Measurements from ENCODE around the gene PHF1.

Gene PHF1

DNA sequence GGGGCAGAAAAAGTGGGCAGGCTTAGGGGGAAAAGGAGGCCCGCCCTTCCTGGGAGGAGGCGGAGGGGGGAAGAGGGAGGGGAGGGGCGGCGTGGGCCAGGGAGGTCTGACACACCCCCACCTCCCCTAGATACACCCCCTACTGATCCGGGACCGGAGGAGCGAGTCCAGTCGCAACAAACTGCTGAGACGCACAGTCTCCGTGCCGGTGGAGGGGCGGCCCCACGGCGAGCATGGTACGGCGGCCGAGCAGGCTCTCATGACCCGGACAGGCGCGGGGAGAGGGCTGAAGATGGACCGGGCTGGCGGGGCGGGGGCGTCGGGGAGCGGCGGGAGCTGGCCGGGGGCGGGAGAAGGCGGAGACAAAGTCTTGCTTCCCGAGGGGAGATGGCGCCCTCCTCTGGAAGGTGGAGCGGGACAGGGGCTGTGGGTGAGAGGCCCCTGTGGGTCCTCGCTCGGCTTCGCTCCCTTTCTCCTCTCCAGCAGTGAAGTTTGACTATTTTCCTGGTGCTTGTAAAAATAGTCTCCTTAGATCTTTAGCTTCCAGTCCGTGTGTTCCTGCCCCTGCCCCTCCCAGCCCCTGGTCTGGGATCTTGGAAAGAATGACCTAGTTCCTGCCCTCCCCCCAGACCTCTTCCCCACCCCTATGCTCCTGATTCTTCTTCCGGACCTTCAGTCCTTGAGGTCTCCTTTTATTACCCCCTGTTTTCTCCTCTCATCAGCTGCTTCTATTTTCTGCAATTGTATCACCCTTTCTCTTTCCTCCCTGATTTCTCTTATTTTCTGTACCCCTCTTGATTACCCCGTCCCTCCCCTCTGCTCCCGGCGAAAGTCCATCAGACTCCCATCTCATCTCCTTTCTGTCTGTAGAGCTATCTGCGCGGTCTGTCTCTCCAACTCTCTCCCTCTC lies 15.1 kb downstream of the PHF1 start:
- H3K27ac ChIP-seq, result peak overlapping the region; percentile 85
- no peak for TF ChIP-seq ZFX (IDR thresholded peaks at IDR 0.05)
- TF ChIP-seq, protein P1, sequence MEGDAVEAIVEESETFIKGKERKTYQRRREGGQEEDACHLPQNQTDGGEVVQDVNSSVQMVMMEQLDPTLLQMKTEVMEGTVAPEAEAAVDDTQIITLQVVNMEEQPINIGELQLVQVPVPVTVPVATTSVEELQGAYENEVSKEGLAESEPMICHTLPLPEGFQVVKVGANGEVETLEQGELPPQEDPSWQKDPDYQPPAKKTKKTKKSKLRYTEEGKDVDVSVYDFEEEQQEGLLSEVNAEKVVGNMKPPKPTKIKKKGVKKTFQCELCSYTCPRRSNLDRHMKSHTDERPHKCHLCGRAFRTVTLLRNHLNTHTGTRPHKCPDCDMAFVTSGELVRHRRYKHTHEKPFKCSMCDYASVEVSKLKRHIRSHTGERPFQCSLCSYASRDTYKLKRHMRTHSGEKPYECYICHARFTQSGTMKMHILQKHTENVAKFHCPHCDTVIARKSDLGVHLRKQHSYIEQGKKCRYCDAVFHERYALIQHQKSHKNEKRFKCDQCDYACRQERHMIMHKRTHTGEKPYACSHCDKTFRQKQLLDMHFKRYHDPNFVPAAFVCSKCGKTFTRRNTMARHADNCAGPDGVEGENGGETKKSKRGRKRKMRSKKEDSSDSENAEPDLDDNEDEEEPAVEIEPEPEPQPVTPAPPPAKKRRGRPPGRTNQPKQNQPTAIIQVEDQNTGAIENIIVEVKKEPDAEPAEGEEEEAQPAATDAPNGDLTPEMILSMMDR (conservative IDR thresholded peaks at IDR 0.05), result peak; percentile 68

DNA sequence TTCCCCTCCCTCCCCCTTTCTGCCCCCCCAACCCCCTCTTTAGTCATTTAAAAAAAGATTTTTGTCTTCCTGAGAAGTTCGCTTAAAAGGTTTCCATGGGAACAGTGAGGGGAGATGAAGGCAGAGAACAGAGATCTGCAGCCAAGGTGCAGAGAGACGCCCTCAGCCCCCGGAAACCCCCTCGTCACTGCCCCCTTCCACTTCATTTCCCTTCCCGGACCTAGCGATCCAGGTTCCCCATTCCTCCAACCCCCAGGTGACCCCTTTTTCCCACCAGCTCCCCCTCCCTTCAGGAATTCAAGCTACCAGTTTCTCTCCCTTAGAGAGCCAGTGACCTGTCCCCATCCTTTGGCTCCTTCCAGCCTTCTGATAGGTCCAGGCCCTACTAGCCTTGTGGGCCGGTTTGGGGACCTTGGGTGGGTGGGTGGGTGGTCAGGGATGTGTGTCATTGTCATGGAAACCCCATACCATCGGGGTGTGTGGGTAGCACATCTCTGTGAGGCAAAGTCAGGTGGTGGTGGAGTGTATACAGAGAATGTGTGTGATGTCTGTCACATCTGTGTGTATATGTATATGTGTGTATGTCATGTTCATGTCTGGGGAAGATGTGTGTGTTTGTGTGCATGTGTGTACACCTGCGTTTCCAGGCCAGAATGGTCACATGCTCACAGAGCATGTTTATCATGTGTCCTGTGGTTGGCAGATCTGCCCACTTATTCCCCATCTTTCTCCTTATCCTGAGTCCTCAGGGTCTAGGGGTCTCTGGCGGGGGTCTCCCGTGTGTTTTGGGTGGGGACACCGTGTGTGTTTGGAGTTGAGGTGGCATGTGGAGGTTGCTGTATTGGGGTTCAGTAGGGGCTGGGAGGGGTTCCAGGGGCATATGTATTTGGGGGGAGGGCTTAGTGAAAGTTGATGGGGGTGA lies 16.0 kb downstream of the PHF1 start:
- H3K27ac ChIP-seq, result peak overlapping the region; percentile 85
- TF ChIP-seq, protein P1 (conservative IDR thresholded peaks at IDR 0.05), result no peak
- TF ChIP-seq ZFX (IDR thresholded peaks at IDR 0.05), result no peak

DNA sequence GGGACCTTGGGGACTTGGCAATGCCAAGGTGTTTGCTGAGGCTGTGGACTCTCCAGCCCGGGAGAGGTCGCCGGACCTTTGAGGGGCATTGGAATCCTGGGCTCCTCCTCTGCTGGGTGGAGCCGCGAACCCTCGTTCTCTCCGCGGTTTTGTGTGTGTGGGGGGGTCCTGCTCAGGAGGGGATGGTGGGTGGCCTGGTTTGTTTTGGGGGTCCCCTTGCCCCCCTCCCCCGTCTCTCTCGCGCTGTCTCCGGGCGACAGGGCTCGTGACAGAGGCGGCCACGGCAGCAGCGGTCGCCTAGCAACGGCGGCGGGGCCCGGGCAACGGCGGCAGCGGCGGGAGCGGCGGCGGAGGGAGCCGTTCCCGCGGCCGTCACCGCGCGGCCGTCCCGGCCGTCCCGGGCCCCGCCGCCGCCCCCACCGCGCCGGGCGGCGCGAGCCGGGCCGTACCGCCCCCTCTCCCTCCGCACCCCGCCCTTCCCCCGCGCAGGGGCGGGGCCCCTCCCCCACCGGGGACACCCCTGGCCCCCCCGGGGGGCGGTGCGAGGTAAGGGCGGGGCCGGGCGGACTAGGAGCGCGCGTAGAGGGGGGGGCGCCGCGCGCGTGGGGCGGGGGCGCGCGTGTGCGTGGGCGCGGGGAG lies 16.9 kb downstream of the PHF1 start:
- peak overlapping the region; percentile 69 for H3K27ac ChIP-seq
- TF ChIP-seq, protein P1 (conservative IDR thresholded peaks at IDR 0.05), result no peak
- no peak for TF ChIP-seq ZFX (IDR thresholded peaks at IDR 0.05)

DNA sequence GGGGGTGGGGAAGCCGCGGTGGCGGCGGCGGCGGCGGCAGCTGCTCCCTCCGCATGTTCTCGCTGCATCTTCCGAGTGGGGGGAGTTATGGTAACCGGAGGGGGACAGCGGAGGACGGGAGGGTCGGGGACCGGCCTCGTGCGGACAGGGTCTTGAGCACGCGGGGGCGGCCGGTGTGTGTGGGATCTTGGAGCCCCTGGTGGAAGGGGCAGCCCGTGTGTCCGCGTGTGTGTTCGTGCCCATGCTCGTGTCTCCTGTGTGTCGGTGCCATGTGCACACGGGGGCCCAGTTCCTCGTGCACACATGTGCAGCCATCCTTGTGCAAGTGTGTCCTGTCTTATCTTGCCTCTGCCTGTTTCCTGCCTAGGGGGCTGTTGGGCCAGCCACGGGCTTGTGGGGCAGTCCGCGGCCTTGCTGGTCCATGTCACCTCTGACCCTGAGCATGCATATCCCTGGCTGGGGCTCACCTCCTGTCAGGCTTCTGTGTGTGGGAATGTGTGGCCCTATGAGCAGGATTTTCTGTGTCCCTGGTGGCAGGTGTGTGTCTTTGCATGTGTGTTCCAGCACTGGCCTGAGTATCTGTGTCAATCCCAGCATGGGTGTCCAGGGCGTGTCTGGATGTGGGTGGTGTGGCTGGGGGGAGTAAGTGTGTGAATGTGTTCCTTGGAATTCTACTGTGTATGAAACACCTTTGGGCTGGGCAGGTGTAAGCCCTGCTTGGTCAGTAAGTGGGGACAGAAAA lies 17.6 kb downstream of the PHF1 start:
- peak overlapping the region; percentile 69 for H3K27ac ChIP-seq
- TF ChIP-seq, protein P1 (conservative IDR thresholded peaks at IDR 0.05), result peak; percentile 55
- TF ChIP-seq ZFX (IDR thresholded peaks at IDR 0.05), result no peak

DNA sequence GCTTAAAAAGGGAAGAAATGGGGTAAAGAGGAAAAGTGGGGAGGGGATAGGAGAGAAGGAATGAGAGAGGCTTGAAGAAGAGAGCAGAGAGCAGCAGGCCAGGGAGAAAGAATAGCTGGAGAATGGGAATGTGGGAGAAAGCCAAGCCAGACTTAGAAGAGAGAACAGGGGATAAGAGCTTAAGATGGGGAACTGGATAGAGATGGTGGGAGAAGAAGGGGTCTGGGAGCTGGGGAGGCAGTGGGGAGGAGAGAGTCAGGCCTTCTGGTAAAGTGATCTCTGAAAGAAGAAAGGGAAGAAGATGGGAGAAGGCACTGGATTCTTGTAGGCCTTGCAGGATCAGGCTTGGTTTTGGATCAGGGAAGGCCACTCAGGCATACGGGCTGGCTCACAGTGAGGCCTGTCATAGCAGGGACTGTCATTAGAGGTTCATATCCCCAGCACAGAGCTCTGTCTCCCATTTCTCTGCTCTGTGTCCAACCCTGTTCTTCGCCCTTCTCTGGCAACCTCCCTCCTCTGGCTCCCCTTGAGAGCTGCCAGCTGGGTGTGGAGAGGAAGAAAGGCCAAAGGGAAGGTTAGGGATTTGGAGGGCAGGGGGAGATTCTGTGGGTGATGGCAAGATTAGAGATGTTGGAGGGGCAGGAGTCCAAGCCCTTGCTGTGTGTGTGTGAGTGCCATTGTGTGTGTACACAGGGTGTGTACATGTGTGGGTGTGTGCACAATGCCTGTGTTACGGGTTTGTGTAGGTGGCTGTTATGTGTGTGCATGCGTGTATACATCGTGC lies 18.3 kb downstream of the PHF1 start:
- peak overlapping the region; percentile 69 for H3K27ac ChIP-seq
- TF ChIP-seq ZFX (IDR thresholded peaks at IDR 0.05), result no peak
- TF ChIP-seq, protein P1 (conservative IDR thresholded peaks at IDR 0.05), result no peak

DNA sequence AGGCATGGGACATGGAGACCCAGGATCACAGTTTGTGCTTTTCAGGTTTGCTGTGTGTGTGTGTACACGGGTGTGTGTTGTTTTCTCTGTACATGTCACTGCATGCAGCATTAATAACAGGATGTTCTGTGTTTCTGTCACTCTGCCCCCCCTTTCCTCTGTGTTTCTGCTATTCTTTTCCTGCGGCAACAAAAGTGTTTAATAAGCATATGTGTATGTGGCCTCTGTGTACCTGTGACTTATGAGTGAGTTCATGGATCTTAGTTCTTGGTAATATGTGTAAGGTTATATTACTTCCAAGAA lies 18.9 kb downstream of the PHF1 start:
- TF ChIP-seq, protein P1 (conservative IDR thresholded peaks at IDR 0.05), result no peak
- TF ChIP-seq ZFX (IDR thresholded peaks at IDR 0.05), result no peak
- H3K27ac ChIP-seq, result no peak overlapping the region

Measured in C4-2B (cell line).